Gastrocnemius medialis (tissue), 4 donors: ENCODE measurements around the gene PGF. TPM values are rescaled to one million over a fixed set of nuclear protein-coding genes. Genes with fewer than 3 reads are reported as not detected.

Experiments used
- ATAC-seq, 2 donors: fragments of 150-250 bp; one replicate each; pipeline ENCODE4 v1.9.1; 2016
- DNase-seq, 2 donors: peaks; one replicate each; pipeline ENCODE4 v3.0.0-alpha.2; 2019
- H3K27ac ChIP-seq, 4 donors: fragments of 200-600 bp; sonication (generic); 1 replicate in 1 of 4; 2 replicates in 3 of 4; pipeline ENCODE4 v1.5.1; 2016 to 2018; ENCODE audit warnings: mild to moderate bottlenecking in 2 of 4, moderate library complexity in 1 of 4
- H3K27me3 ChIP-seq, 3 donors: fragments of 200-600 bp; sonication (generic) in 2 of 3; 1 replicate in 1 of 3; 2 replicates in 2 of 3; pipeline versions ENCODE4 v1.5.1 to v1.6.0; 2016 to 2019; ENCODE audit warnings: mild to moderate bottlenecking in 1 of 3, moderate library complexity in 1 of 3
- H3K36me3 ChIP-seq, 2 donors: fragments of 200-600 bp; sonication (generic) in 1 of 2; one replicate each; pipeline ENCODE4 v1.5.1; 2017 to 2018
- H3K4me1 ChIP-seq, 2 donors: fragments of 200-600 bp; sonication (generic) in 1 of 2; one replicate each; pipeline ENCODE4 v1.5.1; 2016 to 2017; ENCODE audit warnings: mild to moderate bottlenecking in 2 of 2
- H3K4me3 ChIP-seq, 4 donors: fragments of 200-600 bp; sonication (generic) in 3 of 4; 1 replicate in 1 of 4; 2 replicates in 3 of 4; pipeline ENCODE4 v1.5.1; 2016 to 2019; ENCODE audit warnings: mild to moderate bottlenecking in 2 of 4
- H3K9me3 ChIP-seq, 3 donors: fragments of 200-600 bp; sonication (generic) in 2 of 3; 1 replicate in 1 of 3; 2 replicates in 2 of 3; pipeline ENCODE4 v1.5.1; 2016 to 2019
- POLR2A ChIP-seq, 2 donors: fragments of 450-650 bp; IDR thresholded peaks; one replicate each; pipeline ENCODE4 v1.6.1; 2017; ENCODE audit warnings: antibody characterized with exemption in 2 of 2, mild to moderate bottlenecking in 2 of 2, moderate library complexity in 2 of 2
- in situ Hi-C, 4 donors: fragments of 200-750 bp; cut with MboI; loops; one replicate each; pipeline versions ENCODE4 v1.15.0 to v1.8.0; 2017; ENCODE audit warnings: low sequenced_read_pairs in 4 of 4
- intact Hi-C: fragments of 100-400 bp; cut with DNase I; formaldehyde crosslinking; loops from one replicate; pipeline ENCODE4 v1.15.1; 2023; ENCODE audit warnings: low total_unique reads
- total RNA-seq, 4 donors: library from RNA; depleted of rRNA; stranded (reverse); fragments of >200 nt; gene quantifications; one replicate each; pipeline versions ENCODE4 v1.1.0 to v1.2.3, GENCODE V29; 2016
- TF ChIP-seq, protein P1 (sequence below), 5 experiments: fragments of 450-650 bp in 3 of 5; fragments of 200-600 bp in 2 of 5; sonication (generic) in 2 of 5; IDR thresholded peaks in 4 of 5; conservative IDR thresholded peaks in 1 of 5; 1 replicate in 4 of 5; 2 replicates in 1 of 5; pipeline ENCODE4 v1.5.1; 2016 to 2019; ENCODE audit warnings: antibody characterized with exemption in 5 of 5, mild to moderate bottlenecking in 3 of 5, moderate library complexity in 3 of 5

PGF gene
- total RNA-seq, 4 donors from 2014 or later: 2.2 to 7.8 (median 3.8) TPM

DNA sequence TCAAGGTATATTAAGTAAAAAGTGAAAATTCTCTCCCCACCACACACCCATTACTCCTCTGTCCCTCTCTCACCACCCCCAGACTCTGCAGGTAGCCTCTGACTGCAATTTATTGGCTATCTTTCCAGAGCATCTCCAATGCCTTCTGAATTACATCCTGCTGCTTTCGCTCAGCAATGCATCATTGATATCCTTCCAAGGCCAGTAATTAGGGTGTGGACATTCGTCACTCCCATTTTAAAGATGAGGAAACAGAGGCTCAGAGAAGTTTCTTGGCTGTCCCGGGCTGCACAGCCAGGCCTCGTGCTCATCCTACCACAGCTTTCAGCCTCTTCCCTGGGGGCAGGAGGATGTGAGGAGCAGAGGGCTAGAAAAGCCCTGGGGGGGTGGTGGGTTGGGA is 23.6 kb upstream of the PGF start:
- intact Hi-C loops: loop anchor here (2.0 kb wide), 1 partner anchor 32 kb away; no protein-coding TSS in a partner anchor
- H3K36me3 ChIP-seq: no peaks in the 10 kb centered on the region
- ATAC-seq (no peak), DNase-seq (no peak)
- peaks cover 47 to 52% of the 10 kb centered on the region in 2 donors for H3K4me1 ChIP-seq
- H3K4me3 ChIP-seq: no peak overlapping the region
- peak overlapping the region; percentile 67 to 79 (median 72) for H3K27ac ChIP-seq
- no peaks in the 10 kb centered on the region for H3K9me3 ChIP-seq
- no peaks in the 10 kb centered on the region for H3K27me3 ChIP-seq
- no peak for TF ChIP-seq POLR2A (IDR thresholded peaks at IDR 0.05)
- TF ChIP-seq, protein P1, sequence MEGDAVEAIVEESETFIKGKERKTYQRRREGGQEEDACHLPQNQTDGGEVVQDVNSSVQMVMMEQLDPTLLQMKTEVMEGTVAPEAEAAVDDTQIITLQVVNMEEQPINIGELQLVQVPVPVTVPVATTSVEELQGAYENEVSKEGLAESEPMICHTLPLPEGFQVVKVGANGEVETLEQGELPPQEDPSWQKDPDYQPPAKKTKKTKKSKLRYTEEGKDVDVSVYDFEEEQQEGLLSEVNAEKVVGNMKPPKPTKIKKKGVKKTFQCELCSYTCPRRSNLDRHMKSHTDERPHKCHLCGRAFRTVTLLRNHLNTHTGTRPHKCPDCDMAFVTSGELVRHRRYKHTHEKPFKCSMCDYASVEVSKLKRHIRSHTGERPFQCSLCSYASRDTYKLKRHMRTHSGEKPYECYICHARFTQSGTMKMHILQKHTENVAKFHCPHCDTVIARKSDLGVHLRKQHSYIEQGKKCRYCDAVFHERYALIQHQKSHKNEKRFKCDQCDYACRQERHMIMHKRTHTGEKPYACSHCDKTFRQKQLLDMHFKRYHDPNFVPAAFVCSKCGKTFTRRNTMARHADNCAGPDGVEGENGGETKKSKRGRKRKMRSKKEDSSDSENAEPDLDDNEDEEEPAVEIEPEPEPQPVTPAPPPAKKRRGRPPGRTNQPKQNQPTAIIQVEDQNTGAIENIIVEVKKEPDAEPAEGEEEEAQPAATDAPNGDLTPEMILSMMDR (IDR thresholded peaks at IDR 0.05 in 4 of 5, conservative IDR thresholded peaks at IDR 0.05 in 1 of 5): no peak
- in situ Hi-C loops: no loop called here

DNA sequence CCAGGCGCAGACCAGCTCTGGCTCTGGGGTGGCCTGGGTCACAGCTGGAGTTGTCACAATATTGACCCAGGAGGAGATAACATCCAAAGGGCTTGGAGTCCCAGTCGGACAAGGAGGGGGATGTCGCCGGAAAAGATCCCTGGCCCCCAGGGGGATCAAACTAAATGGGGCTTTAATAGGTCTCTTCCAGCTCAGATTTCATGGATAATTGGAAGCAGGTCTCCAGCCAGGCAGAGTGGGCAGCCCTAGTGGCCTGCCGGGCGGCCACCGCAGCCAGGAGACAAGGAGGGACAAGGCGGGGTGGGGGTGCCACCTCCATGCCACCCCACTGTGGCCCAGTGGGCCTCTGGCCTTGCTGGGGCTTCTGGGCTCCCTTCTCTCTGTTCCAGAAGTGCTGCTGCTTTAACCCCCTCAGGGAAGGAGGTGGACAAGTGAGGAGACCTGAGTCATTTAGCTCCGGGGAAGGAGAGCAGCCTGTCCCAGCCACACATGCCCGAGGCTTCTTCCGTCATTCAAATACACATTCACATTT is 23.1 kb upstream of the PGF start:
- in situ Hi-C loops: no loop called here
- ATAC-seq: no peak
- Histone ChIP-seq H3K27me3 (no peaks in the 10 kb centered on the region), H3K36me3 (no peaks in the 10 kb centered on the region), H3K4me3 (no peak overlapping the region), H3K4me1 (peaks cover 52 to 58% of the 10 kb centered on the region in 2 donors), H3K27ac (no peak overlapping the region), H3K9me3 (no peaks in the 10 kb centered on the region)
- TF ChIP-seq, protein P1 (IDR thresholded peaks at IDR 0.05 in 4 of 5, conservative IDR thresholded peaks at IDR 0.05 in 1 of 5): no peak
- no peak for TF ChIP-seq POLR2A (IDR thresholded peaks at IDR 0.05)
- no peak for DNase-seq
- intact Hi-C loops: loop anchor here (2.0 kb wide), 1 partner anchor 32 kb away; no protein-coding TSS in a partner anchor

DNA sequence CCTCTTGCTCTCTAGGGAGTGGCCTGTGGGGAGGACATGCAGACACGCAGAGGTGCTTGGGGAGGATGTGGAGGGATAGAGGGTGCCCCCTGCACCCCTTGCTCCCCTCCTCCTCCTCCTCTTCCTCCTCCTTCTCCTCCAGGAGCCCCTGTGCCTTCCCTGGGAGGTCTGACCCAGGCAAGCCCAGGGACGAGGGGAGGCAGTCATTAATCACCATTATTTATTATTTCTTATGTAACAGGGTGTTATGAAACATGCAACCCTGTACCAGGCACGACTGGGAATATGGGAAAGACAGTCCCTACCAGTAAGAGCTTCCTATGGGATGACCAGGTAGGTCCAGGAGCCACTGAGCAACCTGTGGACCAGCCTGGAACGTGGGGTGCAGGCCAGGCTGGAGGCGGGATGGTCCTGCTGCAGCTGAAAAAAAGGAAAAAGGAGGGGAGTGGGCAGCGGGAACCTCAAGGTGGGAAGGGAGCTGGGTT is 22.5 kb upstream of the PGF start:
- Histone ChIP-seq H3K27ac (no peak overlapping the region), H3K4me1 (peaks cover 56 to 63% of the 10 kb centered on the region in 2 donors), H3K4me3 (no peak overlapping the region), H3K9me3 (no peaks in the 10 kb centered on the region), H3K27me3 (no peaks in the 10 kb centered on the region), H3K36me3 (no peaks in the 10 kb centered on the region)
- ATAC-seq: no peak
- intact Hi-C loops: loop anchor here (2.0 kb wide), 1 partner anchor 31 kb away; no protein-coding TSS in a partner anchor
- DNase-seq: no peak
- in situ Hi-C loops: no loop called here
- TF ChIP-seq, protein P1 (IDR thresholded peaks at IDR 0.05 in 4 of 5, conservative IDR thresholded peaks at IDR 0.05 in 1 of 5): no peak
- no peak for TF ChIP-seq POLR2A (IDR thresholded peaks at IDR 0.05)

DNA sequence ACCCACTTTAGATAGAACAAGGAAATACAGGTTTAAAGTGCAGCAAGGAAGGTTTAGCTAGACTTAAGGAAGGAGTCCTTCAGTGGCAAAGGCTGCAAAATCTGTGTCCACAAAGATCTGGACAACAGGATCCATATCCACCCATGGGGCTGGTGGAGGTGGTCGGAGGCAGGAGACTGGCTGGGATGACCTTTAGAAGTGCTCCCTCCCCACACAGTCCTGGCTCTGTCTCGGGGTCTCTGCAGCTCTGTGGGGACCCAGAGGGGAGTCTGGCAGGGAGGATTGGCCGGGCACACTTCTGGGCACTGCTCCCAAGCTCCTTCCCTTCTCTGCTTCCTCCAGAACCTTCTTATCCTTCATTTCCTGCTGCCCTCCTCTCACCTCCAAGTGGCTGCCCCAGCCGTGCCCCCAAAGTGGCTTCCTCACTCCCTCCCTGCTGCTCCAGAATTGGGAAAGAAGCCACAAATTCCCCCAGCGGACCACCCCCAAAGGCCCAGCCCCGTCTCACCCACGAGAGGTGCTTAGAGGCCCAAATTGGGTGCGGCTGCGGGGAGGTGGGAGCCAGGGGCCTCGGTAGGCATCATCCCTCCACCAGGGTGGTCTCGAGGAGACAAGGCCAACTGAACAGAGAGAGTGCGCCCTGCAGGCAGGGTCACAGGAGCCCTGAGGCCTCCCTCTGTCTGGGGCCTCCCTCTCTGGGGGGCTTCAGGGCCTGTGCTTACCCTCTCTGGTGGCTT is 21.9 kb upstream of the PGF start:
- in situ Hi-C loops: no loop called here
- H3K4me1 ChIP-seq: peaks cover 61 to 65% of the 10 kb centered on the region in 2 donors
- no peaks in the 10 kb centered on the region for H3K9me3 ChIP-seq
- no peak for TF ChIP-seq POLR2A (IDR thresholded peaks at IDR 0.05)
- TF ChIP-seq, protein P1 (IDR thresholded peaks at IDR 0.05 in 4 of 5, conservative IDR thresholded peaks at IDR 0.05 in 1 of 5): no peak
- no peaks in the 10 kb centered on the region for H3K27me3 ChIP-seq
- no peak for DNase-seq
- intact Hi-C loops: no loop called here
- H3K36me3 ChIP-seq: no peaks in the 10 kb centered on the region
- no peak for ATAC-seq
- H3K27ac ChIP-seq: no peak overlapping the region
- H3K4me3 ChIP-seq: no peak overlapping the region
